AG10803 (cell line): ENCODE results near the gene CHRND.
A peak's percentile ranks its signal among the peaks of the same experiment; 100 is the strongest.

ENCODE experiments used
- DNase-seq: peaks from one replicate; pipeline ENCODE4 v3.0.0; 2010; ENCODE audit warnings: low read depth
- H3K4me3 ChIP-seq: 2 replicates; pipeline ENCODE4 v1.5.1; 2011; ENCODE audit warnings: mild to moderate bottlenecking, low read length, control low read depth
- CTCF ChIP-seq: conservative IDR thresholded peaks from 2 replicates; pipeline ENCODE4 v1.5.1; 2011; ENCODE audit warnings: mild to moderate bottlenecking, low read length, control low read depth, inconsistent platforms

CHRND gene

GRCh38 chr2:232543491-232543890 is 17.5 kb downstream of the CHRND start:
- no peak for DNase-seq
- H3K4me3 ChIP-seq: no peak overlapping the region
- TF ChIP-seq CTCF: no peak

GRCh38 chr2:232543928-232544631 is 18.1 kb downstream of the CHRND start:
- no peak overlapping the region for H3K4me3 ChIP-seq
- no peak for TF ChIP-seq CTCF

GRCh38 chr2:232544674-232545073 is 18.7 kb downstream of the CHRND start:
- no peak overlapping the region for H3K4me3 ChIP-seq
- DNase-seq: no peak
- no peak for TF ChIP-seq CTCF

More at GRCh38 chr2:232543928-232544631, 18.1 kb downstream of the CHRND start:
- DNase-seq: no peak

- no peak for DNase-seq
- H3K4me3 ChIP-seq: no peak overlapping the region
- no peak for TF ChIP-seq CTCF
Measured at GRCh38 chr2:232545511-232546375, 19.8 kb downstream of the CHRND start.

- DNase-seq: no peak
- no peak for TF ChIP-seq CTCF
- no peak overlapping the region for H3K4me3 ChIP-seq
Measured at GRCh38 chr2:232547991-232548390, 22.0 kb downstream of the CHRND start.

- peak overlapping the region; percentile 95 for H3K4me3 ChIP-seq
- DNase-seq: no peak
- no peak for TF ChIP-seq CTCF
Measured at GRCh38 chr2:232549655-232550353, 23.8 kb downstream of the CHRND start.
